Measurements from ENCODE around the gene LAMP5. TPM values are rescaled to one million over a fixed set of nuclear protein-coding genes. Genes with fewer than 3 reads are reported as not detected.

The LAMP5 gene
- total and polyA plus RNA-seq, 10 donors = 0.26 to 1.5 (median 0.73) TPM

- TF ChIP-seq CTCF (IDR thresholded peaks at IDR 0.05 in 8 of 11, conservative IDR thresholded peaks at IDR 0.05 in 3 of 11) (no peak), POLR2A (IDR thresholded peaks at IDR 0.05) (no peak), POLR2AphosphoS5 (IDR thresholded peaks at IDR 0.05) (no peak)
- intact Hi-C loops (cut with DNase I; ENCODE audit: low total_unique reads) = no loop called here
Observed at GRCh38 chr20:9573335-9574151, 59.2 kb downstream of the LAMP5 start.

GRCh38 chr20:9574181-9574580 lies 59.8 kb downstream of the LAMP5 start:
- intact Hi-C loops (cut with DNase I; ENCODE audit: low total_unique reads) = no loop called here
- H3K4me1 ChIP-seq = no peaks in the 10 kb centered on the region
- 59 to 62% (median 62%) methylated on average over 7 of the region's 7 CpGs for WGBS, 5 donors
- TF ChIP-seq POLR2AphosphoS5 (IDR thresholded peaks at IDR 0.05) (no peak), POLR2A (IDR thresholded peaks at IDR 0.05) (no peak), CTCF (IDR thresholded peaks at IDR 0.05 in 8 of 11, conservative IDR thresholded peaks at IDR 0.05 in 3 of 11) (no peak)
- no peak overlapping the region for H3K4me3 ChIP-seq
- no peak overlapping the region for H3K27ac ChIP-seq
- DNase-seq = no peak
- H3K9me3 ChIP-seq = no peaks in the 10 kb centered on the region
- H3K36me3 ChIP-seq = no peaks in the 10 kb centered on the region
- peaks cover 0 to 14% (median 0%) of the 10 kb centered on the region in 7 donors for H3K27me3 ChIP-seq (replicated peaks in 1 of 7)

More at GRCh38 chr20:9573335-9574151, 59.2 kb downstream of the LAMP5 start:
- WGBS, 5 donors = 46 to 55% (median 55%) methylated on average over 13 of the region's 13 CpGs
- H3K36me3 ChIP-seq = no peaks in the 10 kb centered on the region
- H3K4me1 ChIP-seq = no peaks in the 10 kb centered on the region
- H3K27me3 ChIP-seq (replicated peaks in 1 of 7) = peaks cover 0 to 14% (median 0%) of the 10 kb centered on the region in 7 donors
- no peak for DNase-seq
- H3K9me3 ChIP-seq = no peaks in the 10 kb centered on the region
- H3K4me3 ChIP-seq = no peak overlapping the region
- no peak overlapping the region for H3K27ac ChIP-seq

- no peak for DNase-seq
- Histone ChIP-seq H3K4me3 (no peak overlapping the region), H3K36me3 (no peaks in the 10 kb centered on the region), H3K27ac (no peak overlapping the region), H3K27me3 (replicated peaks in 1 of 7) (peaks cover 0 to 14% (median 0%) of the 10 kb centered on the region in 7 donors), H3K9me3 (no peaks in the 10 kb centered on the region), H3K4me1 (no peaks in the 10 kb centered on the region)
- TF ChIP-seq POLR2A (IDR thresholded peaks at IDR 0.05) = no peak
- no peak for TF ChIP-seq CTCF (IDR thresholded peaks at IDR 0.05 in 8 of 11, conservative IDR thresholded peaks at IDR 0.05 in 3 of 11)
- TF ChIP-seq POLR2AphosphoS5 (IDR thresholded peaks at IDR 0.05) = no peak
- intact Hi-C loops (cut with DNase I; ENCODE audit: low total_unique reads) = no loop called here
- WGBS, 5 donors = 60 to 75% (median 71%) methylated on average over 3 of the region's 3 CpGs
Observed at GRCh38 chr20:9574776-9575175, 60.4 kb downstream of the LAMP5 start.

- intact Hi-C loops (cut with DNase I; ENCODE audit: low total_unique reads) = no loop called here
- Histone ChIP-seq H3K4me1 (no peaks in the 10 kb centered on the region), H3K9me3 (no peaks in the 10 kb centered on the region), H3K27ac (no peak overlapping the region), H3K27me3 (replicated peaks in 1 of 7) (peaks cover 0 to 14% (median 0%) of the 10 kb centered on the region in 7 donors), H3K4me3 (no peak overlapping the region), H3K36me3 (no peaks in the 10 kb centered on the region)
- DNase-seq = no peak
- 86 to 95% (median 94%) methylated on average over 1 of the region's 1 CpG for WGBS, 5 donors
- TF ChIP-seq POLR2A (IDR thresholded peaks at IDR 0.05) (no peak), CTCF (IDR thresholded peaks at IDR 0.05 in 8 of 11, conservative IDR thresholded peaks at IDR 0.05 in 3 of 11) (no peak), POLR2AphosphoS5 (IDR thresholded peaks at IDR 0.05) (no peak)
Observed at GRCh38 chr20:9575836-9576235, 61.4 kb downstream of the LAMP5 start.
